ENCODE data around the gene CD300H. TPM values are rescaled to one million over a fixed set of nuclear protein-coding genes. Genes with fewer than 3 reads are reported as not detected.
"Not testable (repeated sequence)": the region's sequence is repeated elsewhere in the genome, so short reads cannot be mapped to it uniquely, and the experiment has no call there.

Gene CD300H
- total RNA-seq, 1 experiment from 2014 or later = not detected

DNA sequence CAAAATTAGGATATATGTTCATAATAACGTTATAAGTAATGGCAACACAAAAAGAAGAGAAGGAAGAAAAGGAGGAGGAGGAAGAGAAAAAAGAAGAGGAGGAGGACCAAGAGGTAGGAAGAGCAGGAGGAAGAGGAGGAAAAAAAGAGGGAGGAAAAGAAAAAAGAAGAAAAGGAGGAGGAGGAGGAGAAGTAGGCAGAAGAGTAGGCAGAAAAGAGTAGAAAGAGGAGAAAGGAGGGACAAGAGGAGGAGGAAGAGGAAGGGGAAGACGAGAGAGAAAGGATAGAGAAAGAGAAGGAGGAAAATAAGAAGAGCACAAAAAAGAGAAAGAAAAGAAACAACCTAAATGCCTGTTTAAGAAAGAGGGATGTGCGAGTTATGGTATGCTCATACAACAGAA, 30.4 kb downstream of the CD300H start:
- in situ Hi-C loops (cut with HindIII; ENCODE audit: low sequenced_read_pairs) = no loop called here
- no peak for DNase-seq (ENCODE audit: low spot score)

DNA sequence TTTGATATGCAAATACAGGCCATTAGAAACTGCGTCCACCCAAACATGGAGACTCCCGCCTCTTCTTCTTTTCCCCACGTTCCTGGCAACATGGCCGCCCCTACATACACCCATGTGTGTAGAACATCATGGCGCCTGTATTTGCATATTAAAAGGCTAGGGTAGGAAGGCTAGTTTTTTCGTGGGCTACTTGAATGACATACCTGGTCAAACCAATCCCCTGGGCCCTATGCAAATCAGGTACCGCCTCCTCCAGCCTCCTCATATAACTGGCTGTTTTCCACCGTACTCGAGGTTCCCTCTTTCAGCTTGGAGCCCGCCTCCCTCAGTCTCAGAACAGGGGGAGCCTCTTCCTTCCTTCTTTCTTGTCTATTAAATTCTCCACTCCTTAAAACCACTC, 35.2 kb downstream of the CD300H start:
- in situ Hi-C loops (cut with HindIII; ENCODE audit: low sequenced_read_pairs) = no loop called here
- no peak for DNase-seq (ENCODE audit: low spot score)

DNA sequence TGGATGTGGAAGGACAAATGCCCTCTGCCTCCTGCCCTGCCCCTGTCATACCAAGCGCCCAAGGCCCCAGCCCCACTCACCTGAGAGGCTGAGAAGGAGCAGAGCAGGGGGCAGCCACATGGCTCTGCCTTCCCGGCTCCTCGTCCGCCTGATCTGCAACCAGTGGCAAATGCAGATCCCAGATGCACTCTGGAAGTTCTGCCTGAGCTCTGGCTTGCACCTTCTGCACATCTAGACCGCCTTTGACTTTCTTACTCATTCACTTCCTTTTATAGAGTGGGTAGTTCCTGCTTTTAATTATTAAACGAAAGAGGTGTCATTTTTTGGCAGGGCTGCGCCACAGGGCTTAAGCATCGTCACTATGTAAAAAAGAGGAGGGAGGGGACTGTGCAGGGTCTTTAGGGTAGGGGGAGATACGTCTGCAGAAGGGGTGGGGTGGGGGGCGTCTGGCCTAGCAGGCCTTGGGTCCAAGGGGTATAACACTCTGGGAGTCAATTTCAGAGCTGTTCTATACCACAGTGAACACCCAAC, 36.0 kb downstream of the CD300H start, which contains the start of gene CD300LB:
TSS of gene CD300LB (minus strand) at position 245 of the 531 bp plus-strand sequence. CDS start at position 120, 125 bp downstream.
- DNase-seq (ENCODE audit: low spot score) = no peak
- in situ Hi-C loops (cut with HindIII; ENCODE audit: low sequenced_read_pairs) = no loop called here

DNA sequence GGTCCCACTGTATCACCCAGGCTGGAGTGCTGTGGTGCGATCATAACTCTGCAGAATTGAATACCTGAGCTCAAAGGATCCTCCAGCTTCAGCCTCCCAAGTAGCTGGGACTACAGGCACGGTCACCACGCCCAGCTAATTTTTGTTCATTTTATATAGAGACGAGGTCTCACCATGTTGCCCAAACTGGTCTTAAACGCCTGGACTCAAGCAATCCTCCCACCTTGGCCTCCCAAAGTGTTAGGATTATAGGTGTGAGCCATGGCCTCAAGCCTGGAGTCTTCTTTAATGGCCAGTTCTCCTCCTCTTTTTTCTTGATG, 36.5 kb downstream of the CD300H start:
- in situ Hi-C loops (cut with HindIII; ENCODE audit: low sequenced_read_pairs) = no loop called here
- no peak for DNase-seq (ENCODE audit: low spot score)

DNA sequence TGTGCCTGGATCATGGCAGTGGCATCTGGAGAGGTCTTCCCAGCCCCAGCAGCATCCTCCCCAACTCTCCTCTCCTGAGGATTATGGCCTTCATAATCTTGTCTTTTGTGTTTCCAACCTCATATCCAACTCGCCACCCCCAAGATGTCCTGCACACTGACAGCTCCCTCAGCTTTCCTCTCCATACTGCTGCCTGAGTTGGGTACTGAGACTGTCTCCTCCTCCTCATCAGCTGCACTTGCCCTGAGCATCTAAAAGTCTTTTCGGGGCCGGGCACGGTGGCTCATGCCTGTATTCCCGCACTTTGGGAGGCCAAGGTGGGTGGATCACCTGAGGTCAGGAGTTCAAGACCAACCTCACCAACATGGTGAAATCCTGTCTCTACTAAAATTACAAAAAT, 38.1 kb downstream of the CD300H start:
- in situ Hi-C loops (cut with HindIII; ENCODE audit: low sequenced_read_pairs) = no loop called here
- no peak for DNase-seq (ENCODE audit: low spot score)

DNA sequence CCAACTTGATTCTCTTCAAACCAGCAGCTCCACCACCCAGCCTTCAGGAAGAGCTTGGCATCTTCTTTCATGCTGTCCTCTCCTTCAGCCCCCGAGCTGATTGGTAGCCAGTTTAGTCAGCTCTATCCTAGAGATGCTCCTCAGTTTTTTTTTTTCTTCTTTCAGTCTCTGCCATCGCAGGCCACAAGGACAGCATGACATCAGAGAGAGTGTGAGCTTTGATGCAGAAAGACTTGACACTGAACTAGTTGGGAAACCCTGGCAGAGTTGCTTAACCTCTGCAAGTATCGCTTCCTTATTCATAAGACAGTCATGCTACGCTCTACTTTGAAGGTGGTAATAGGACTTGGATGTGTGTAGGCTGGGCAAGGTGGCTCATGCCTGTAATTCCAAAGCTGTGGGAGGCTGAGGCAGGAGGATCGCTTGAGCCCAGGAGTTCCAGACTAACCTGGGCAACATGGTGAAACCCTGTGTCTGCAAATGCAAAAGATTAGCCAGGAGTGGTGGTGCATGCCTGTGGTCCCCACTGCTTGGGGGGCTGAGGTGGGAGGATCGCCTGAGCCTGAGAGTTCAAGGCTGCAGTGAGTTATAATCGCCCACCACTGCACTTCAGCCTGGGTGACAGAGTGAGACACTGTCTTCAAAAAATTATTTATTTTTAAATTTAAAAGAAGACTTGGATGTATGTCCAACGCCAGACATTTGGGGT, 38.7 kb downstream of the CD300H start:
- in situ Hi-C loops (cut with HindIII; ENCODE audit: low sequenced_read_pairs) = no loop called here
- DNase-seq (ENCODE audit: low spot score) = no peak

DNA sequence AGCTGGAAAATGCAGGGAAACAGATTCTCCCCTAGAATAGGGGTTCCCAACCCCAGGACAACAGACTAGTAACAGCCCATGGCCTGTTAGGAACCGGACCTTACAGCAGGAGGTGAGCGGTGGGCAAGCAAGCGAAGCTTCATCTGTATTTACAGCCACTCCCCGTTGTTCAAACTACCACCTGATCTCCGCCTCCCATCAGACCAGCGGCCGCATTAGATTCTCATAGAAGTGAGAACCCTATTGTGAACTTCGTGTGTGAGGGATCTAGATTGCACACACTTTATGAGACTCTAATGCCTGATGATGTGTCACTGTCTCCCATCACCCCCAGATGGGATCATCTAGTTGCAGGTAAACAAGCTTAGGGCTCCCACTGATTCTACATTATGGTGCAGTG, 39.6 kb downstream of the CD300H start:
- in situ Hi-C loops (cut with HindIII; ENCODE audit: low sequenced_read_pairs) = no loop called here
- no peak for DNase-seq (ENCODE audit: low spot score)

DNA sequence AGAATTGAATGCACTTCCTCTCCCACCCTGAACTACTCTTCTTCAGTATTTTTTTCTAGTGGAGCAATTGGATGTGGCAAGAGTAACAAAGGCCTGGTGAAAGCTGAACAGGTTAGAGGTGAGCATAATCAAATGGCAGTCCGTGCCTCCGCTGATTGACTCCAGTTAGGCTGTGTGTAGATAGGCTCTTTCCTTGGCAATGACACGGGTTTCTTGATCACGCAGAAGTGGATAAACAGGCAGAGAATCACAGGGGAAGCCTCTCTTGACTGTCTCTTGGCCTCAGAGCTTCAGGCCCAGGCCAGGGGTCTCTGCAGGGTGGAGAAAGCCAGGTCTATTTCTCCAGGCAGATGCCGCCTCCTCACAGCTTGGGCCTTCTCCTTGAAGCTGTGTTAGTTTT, 40.2 kb downstream of the CD300H start:
- in situ Hi-C loops (cut with HindIII; ENCODE audit: low sequenced_read_pairs) = no loop called here
- no peak for DNase-seq (ENCODE audit: low spot score)

DNA sequence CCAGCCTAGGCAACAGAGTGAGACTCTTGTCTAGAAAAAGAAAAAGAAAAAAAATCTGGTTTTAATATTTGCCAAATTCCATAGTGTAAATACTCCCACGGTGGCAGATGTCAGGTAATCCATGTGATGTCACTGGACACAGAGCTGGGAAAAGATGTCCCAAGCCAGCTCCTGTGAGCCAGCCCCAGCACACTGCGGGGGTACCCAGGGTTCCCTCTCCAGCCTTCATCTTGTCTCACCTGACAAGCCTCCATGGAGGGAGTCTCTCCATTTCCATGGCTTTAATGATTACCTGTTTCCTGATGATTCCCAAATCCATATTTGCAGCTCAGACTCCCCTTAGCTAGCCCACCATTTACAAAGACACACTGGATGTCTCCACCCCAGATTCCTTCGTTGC, 40.6 kb downstream of the CD300H start:
- in situ Hi-C loops (cut with HindIII; ENCODE audit: low sequenced_read_pairs) = no loop called here
- no peak for DNase-seq (ENCODE audit: low spot score)

DNA sequence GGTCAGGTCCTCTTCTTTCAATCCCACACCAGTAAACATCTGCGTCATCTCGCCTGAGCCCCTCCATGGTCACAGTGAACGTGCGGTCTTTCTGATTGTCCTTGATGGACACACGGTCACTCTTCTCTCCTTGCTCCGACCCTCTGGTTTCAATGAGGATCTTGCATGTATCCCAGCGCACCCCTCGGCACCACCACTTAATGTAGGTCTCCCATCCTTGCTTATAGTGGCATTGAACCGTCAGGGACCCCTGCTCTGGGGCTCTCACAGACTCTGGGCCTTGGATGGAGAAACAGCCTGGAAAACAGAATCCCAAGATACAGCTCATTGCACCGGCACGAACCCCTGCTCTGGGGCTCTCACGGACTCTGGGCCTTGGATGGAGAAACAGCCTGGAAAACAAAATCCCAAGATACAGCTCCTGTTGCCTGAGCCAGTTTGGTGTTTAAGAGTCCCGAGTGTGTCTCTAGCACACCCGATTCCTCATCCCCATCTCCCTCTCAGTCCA, 41.5 kb downstream of the CD300H start:
- DNase-seq (ENCODE audit: low spot score) = no peak
- in situ Hi-C loops (cut with HindIII; ENCODE audit: low sequenced_read_pairs) = no loop called here

DNA sequence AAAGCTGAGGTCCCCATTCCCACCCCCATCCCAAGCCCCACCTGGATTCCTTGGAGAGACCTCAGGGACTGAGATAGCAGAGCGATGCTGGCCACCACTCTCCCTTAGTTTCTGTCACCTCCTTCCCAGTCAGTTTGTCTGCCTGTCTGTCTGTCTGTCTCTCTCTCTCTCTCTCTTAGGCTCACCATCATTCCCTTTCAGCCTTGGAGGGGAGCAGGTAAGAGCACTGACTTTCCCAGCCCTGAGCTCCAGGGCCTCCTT, 41.9 kb downstream of the CD300H start:
- in situ Hi-C loops (cut with HindIII; ENCODE audit: low sequenced_read_pairs) = no loop called here
- DNase-seq (ENCODE audit: low spot score) = no peak

DNA sequence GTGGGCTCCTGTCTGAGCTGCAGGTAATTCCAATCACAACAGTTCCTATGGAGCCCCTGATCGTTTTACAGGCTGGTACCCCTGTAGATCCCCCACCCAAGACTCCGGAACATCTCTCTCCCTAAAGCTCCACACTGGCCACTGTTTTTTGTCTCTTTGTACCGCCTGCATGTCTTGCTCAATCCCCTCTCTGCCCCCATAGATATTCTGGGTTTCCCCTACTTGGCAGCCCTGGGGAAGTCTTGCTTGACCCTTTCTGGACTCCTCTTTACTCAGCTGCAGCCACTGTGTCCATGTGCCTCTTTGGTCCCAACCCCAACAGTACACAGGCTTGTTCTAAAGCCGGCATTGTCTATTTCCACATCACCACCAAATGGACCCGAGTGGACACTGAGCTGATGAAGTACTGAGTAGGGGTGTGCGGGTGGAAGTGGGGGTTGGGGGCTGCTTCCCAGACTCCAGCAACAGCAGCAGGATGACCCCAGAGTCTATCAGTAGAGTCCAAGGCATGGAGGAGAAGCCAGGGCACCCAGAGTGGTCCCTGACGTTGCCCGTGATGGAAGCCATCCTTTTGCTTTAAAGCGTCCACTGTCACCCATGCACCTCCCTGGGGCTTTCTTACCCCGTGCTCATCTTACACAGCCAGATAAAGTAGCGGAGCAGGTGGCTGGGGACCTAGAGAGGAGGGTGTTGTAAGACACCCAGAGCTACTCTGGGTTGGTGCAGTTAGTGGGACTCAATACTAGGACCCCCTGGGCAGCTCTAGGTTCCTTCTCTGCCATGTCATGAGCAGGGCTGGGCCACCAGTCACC, 42.5 kb downstream of the CD300H start:
- in situ Hi-C loops (cut with HindIII; ENCODE audit: low sequenced_read_pairs) = no loop called here
- no peak for DNase-seq (ENCODE audit: low spot score)

DNA sequence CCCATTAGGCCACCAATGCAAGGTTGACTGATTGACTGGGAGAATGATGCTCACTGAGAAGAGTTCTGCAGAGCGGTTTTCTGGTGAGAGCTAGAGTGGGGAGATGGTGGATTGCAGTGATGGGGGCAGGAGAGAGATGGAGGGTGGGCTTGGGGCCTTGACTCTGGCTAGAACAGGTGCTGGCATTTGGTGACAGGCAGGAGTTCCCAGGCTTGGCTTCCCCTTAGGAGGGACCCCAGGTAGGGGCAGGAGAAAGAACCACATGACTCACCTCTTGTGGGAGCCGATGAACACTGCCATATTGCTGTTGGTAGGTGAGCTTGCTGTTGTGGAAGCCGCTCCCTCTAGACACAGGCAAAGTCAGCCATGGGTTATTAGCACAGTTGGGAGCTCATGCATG, 44.0 kb downstream of the CD300H start:
- in situ Hi-C loops (cut with HindIII; ENCODE audit: low sequenced_read_pairs) = no loop called here
- DNase-seq (ENCODE audit: low spot score) = no peak

DNA sequence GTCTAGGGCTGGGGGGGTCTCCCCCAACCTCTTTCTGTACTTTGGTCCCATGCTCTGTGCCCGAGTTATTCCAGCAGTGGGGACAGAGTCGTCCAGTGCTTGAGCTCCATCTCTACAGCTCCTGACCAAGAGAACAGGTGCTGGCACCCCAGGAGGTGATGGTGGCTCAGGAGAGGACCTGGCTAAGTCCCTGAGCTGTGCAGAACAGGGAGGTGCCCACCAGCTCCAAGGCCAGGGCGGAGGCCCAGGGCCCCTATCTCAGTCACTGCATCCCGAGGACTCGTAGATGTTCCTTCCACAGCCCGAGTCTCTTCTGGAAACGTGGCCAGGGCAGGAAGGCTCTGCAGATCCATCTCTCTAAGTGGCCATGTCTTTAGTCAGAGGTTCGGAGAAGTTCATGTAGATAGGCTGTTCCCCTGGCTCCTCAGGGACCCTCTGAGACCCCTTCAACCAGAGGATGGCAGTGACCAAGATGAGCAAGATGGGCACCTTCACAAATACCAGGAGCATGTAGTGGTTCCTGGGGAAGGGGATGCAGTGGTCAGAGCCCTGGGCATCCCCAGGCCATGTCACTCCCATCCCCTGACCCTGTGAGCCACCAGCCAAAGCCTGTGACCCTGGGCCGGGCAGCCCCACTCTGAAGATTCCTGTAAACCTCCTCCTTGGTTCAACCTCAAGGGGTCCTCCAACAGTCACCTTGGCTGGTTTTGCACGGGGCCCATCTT, 44.8 kb downstream of the CD300H start:
- DNase-seq (ENCODE audit: low spot score) = no peak
- in situ Hi-C loops (cut with HindIII; ENCODE audit: low sequenced_read_pairs) = no loop called here

DNA sequence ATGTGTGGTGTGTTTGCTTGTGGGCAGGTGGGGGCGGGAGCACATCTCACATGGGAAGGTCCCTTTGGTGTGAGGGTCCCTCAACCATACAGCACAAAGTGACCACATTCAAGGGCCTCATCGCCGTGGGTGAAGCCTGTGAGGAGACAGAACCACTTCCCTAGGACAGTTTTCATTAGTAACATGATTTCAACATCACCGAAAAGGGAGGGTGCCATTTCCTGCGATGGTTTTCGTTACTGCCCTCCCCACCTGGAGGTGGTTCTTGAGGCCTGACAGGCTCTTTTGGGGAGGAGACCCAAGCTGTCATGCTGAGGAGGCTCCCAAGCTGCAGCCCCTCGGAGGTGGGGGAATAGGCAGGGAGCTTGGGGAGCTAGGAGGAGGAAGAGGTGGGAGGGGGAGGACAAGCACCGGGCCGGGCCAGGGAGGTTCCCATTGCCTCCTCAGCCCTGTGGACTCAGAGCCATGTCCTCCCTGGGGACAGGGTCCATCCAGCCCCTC, 45.6 kb downstream of the CD300H start:
- DNase-seq (ENCODE audit: low spot score) = no peak
- in situ Hi-C loops (cut with HindIII; ENCODE audit: low sequenced_read_pairs) = no loop called here

DNA sequence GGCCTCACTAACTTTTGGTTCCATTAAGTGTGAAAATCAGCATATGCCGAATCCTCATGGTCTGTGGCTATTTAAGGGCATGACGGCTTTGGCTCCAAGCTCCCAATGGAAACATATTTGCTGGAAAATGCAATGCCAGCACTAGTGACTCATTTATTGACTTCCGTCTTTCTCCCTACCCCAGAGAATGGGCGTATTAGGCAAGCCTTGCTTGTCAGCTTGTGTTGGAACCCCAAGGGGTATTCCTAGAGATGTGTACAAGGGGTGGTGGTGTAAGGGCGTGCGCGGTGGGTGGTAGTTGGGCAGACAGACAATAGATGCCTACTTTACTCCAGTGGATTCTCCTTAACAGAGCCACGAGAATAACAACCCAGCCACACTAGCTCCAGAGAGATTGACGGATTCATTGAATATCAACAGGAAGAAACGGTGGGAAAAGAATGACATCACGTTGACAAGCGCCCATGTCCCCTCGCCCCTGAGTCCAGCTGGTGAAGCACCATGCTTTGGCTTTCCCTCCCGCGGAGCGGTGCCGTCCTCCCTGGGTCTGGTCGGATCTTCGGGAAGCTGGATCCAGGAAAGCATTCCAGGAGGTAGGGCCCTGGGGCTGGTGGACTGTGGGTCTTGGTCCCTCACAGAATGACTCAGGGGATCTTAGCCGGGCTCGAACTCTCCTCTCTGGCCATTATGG, 46.4 kb downstream of the CD300H start:
- no peak for DNase-seq (ENCODE audit: low spot score)
- in situ Hi-C loops (cut with HindIII; ENCODE audit: low sequenced_read_pairs) = no loop called here

DNA sequence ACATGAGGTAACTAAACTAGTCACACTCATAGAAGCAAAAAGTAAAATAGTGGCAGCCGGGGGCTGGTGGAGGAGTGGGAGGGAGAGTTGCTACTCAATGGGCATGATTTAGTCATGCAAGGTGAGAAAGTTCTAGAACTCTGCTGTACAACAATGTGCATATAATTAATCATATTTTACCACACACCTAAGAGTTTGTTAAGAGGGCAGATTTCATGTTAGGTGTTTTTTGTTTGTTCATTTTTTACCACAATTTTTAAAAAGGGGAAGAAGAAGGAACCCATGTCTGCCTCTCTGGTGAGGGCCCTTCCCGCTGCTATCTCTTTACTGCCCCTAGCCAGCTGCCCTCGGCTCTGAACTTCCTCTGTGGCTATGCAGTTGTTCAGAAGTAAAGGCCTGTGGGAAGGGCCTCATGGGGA, 47.3 kb downstream of the CD300H start:
- DNase-seq (ENCODE audit: low spot score) = no peak
- in situ Hi-C loops (cut with HindIII; ENCODE audit: low sequenced_read_pairs) = no loop called here

DNA sequence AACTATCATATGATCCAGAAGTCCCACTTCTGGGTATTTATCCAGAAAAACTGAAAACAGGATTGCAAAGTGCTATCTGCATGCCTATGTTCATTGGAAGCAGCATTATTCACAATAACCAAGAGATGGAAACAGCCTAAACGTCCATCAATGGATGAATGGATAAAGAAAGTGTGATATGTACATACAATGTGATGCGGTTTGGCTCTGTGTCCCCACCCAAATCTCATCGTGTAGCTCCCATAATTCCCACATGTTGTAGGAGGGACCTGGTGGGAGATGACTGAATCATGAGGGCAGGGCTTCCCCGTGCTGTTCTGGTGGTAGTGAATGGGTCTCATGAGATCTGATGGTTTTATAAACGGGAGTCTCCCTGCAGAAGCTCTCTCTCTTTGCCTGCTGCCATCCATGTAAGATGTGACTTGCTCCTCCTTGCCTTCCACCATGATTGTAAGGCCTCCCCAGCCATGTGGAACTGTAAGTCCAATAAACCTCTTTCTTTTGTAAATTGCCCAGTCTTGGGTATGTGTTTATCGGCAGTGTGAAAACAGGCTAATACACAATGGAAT, 48.8 kb downstream of the CD300H start:
- in situ Hi-C loops (cut with HindIII; ENCODE audit: low sequenced_read_pairs); DNase-seq (ENCODE audit: low spot score): not testable (repeated sequence)

All from G401 (cell line).